GM15510 (cell line): ENCODE measurements around the gene SMIM29.

Experiments used
- POLR2A ChIP-seq: IDR thresholded peaks from 3 replicates; pipeline ENCODE4 v1.6.1; 2011; ENCODE audit warnings: borderline replicate concordance; ENCODE audit not compliant: insufficient read length; ENCODE audit errors: extremely low read depth

Gene SMIM29

DNA sequence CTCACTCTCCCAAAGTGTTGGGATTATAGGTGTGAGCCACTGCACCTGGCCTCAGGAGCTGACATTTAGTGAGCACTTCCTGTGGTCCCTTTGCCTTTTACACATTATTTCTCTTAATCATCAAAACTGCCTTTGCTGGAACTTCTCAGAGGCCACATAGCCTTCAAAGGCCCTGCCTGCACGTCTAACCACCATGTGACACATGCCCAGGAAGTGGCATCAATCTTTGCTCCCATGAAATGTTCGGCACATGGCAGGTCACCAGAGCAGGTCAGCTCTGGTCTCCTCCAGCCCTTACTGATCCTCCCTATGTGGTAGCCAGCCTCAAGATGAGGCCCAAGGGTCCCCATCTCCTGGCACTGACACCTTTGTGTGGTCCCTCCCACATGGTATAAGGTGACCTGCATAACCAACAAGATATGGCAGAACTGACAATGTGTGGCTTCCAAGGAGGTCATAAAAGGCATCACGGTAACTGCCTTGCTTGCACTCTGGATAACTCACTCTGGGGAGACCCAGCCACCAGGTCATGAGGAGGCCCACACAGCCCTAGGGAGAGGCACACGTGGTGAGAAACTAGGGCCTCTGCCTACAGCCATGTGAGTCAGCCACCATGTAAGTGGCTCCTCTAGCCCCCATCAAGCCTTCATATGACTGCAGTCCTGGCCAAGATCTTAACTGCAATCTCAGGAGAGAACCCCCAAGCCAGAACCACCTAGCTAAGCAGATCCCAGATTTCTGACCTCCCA lies 40.9 kb downstream of the SMIM29 start:
- TF ChIP-seq POLR2A, result no peak

DNA sequence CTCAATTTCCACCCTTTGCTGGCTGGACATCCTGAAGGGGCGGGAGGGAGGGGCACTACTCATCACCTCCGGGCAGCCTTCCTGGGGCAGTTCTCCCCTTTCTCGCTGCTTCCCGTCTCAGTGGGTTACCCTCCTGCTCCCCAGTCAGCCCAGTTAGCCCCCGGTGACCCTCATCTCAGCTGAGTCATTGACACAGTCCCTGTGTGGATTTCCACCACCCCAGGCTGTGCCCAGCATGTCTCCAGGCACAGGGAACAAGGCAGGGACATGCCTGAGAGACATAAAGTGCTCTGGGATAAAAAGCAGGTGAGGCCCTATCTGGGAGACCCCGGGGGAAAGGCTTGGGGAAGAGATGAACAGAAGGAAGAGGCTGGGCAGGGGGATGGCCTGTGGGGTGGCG lies 42.1 kb downstream of the SMIM29 start:
- no peak for TF ChIP-seq POLR2A

DNA sequence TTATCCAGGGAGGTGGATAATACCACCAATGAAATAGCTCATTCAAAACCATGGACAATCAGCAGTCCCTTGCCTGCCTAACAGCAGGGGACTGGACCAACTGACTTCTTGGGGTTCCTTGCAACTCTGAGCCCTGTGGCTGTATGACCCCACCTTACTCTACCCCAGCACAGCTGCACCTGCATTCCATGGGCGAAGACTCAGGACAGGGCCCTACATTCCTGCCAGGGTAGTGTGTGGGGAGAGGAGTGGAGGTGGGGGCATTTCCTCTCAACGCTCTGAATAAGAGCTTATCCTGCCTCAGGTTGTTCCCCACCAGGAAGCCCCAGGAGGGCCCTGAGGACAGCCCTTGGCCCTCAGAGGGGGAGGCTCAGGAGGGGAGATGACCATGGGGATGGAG lies 42.9 kb downstream of the SMIM29 start:
- TF ChIP-seq POLR2A, result no peak

DNA sequence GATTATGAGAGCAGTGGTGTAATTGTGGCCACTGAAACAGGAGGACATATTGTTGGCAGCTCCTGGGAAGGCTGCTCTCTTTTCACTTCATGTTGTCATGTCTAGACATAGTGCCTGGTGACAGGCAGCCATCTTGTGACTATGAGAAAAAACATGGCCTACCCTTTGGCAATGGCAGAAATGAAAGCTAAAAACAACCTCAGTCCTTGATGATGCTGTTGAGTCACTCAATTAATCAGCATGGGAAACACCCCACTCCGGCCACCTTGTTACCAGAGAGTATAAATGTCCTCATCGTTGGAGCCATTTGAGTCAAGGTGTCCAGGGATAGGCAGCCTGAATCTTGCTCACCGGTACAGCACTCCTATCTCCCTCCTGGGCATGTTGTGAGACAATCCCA lies 43.3 kb downstream of the SMIM29 start:
- no peak for TF ChIP-seq POLR2A

DNA sequence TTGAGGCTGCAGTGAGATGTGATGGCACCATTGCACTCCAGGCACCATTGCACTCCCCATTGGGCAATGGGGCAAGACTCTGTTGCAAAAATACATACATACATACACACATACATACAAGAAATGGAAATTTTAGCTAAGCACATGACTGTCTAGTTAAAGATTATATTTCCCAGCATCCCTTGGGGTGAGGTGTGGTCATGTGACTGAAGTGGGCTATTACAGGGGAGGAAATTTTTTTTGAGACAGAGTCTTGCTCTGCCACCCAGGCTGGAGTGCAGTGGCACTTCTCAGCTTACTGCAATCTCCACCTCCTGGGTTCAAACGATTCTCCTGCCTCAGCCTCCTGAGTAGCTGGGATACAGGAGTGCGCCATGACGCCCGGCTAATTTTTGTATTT lies 44.1 kb downstream of the SMIM29 start:
- no peak for TF ChIP-seq POLR2A

DNA sequence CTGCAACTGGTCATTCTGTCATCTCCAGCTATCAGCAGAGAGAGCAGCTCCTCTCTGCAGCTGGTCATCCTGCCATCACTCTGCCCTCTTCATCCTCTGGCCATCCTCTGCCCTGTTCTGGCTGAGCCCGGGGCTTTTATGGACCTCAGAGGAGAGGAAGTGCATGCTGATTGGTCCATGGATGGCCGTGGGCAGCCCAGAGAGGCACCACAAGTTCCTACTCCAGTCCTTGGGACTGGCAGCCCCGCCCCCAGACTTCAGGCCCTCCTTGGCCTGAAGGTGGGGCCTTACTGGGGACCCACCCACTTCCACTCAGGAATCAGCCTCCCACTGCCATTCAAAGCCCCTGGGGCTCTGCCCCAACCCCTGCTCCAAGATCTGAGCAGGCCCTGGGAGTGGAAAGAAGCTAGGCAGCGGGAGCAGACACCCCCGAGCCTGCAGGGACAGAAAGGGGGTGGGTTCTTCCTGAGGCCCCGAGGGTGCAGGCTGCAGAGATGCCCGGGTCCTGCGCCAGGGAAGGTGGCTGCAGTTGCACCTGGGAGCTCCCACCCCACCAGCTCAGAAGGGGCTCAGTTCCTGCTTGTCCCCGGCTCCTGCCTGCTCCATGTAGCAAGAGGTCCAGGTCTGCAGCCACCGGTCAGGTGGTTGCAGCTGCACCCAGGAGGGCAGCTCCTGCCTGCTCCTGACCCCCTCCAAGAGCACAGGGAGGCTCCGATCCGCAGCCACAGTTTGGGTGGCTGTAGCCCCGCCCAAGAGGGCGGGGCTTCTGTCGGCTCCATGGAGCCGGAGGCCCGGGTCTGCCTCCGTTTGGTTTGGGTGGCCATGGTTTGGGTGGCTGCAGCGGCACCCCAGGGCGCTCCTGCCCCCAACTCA lies 46.2 kb downstream of the SMIM29 start:
- no peak for TF ChIP-seq POLR2A

DNA sequence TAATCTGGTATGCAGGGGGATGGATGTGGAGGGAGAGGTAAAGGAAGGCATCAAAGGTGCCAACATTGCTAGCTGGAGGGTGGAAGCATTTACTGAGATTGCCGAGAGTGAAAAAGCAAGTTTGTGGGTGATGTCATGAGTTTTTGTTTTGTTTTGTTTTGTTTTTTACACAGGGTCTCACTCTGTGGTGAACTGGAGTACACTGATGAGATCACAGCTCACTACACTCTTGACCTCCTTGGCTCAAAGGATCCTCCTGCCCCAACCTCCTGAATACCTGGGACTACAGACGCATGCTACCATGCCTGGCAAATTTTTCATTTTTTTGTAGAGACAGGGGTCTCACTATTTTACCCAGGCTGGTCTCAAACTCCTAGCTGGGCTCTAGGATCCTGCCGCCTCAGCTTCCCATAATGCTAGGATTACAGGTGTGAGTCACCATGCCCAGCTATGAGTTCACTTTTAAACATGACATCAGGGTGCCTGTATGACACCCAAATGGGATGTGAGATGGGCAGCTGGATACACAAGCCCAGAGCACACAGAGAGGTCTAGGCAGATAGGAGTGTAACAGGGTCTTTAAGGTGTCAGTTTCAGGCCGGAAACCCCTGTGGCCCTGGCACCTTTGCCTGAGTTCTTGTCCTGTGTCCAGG lies 47.2 kb downstream of the SMIM29 start:
- TF ChIP-seq POLR2A, result no peak

DNA sequence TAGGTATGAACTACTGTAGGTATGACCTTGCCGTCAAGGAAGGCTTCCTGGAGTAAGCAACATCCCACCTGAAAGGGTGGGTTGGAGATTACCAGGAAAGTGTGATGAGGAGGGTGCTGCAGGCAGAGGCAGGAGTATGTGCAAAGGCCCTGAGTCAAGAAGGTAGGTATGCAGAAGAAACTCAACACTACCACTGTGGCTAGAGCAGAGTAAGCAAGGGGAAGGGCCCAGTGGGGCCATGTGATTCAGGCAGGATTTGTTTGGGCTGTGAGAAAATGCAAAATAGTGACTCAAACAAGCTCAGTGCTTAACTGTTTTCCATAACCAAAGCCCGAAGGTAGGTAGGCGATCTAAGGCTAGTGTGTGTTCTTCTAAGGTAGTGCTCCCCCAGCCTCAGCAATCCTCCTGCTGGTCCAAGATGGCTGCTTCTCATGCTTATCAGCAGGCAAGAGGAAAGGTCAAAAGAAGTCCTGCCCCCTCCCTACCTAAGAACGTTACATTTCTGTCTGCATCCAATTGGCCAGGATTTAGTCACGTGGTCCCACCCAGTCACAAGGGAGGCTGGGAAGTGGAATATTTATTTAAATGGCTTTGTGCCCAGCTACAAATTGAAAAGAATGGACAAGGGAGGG lies 48.4 kb downstream of the SMIM29 start:
- TF ChIP-seq POLR2A, result no peak

DNA sequence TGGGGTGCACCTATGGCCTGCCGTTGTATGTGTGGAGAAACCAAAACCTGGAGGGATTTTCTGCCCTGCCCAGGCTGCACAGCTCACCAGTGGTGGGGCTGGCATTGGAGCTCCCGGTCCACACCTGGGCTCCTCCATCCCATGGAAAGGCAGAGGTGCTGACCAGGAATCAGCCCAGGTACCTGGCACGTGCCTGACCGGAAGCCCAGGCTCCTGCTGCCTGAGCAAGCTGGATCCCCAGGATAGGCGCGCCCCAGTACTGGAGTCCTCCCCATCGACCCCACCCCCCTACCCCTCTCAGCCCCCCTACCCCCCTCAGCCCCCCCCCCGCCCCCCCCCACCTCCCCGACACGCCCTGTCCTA lies 52.0 kb downstream of the SMIM29 start:
- TF ChIP-seq POLR2A, result no peak
